Activated T-cell treated with anti-CD3 and anti-CD28 coated beads for 1 hour (primary cell): Measurements from ENCODE around the gene SLC39A2.
"Not testable (repeated sequence)": the region's sequence is repeated elsewhere in the genome, so short reads cannot be mapped to it uniquely, and the experiment has no call there.

Experiments
- DNase-seq: peaks from one replicate; pipeline ENCODE4 v3.0.0-alpha.2; 2020; ENCODE audit warnings: low read depth

SLC39A2 gene

DNA sequence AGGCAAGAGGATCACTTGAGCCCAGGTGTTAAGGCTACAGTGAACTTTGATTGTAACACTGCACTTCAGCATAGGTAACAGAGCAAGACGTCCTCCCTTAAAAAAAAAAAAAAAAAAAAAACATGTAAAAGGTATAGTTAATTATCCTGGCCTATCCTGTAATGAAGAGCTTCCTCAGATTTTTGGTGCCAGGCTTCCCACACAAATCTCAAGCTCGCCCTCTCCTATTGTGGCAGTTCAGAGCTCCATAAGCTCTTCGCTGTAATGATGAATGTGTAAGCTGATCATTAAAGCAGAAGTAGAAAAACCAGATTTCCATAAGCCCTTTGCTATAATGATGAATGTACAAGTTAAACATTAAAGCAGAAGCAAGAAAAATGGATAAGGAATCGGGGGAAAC is 2.0 kb upstream of the SLC39A2 start:
- no peak for DNase-seq

DNA sequence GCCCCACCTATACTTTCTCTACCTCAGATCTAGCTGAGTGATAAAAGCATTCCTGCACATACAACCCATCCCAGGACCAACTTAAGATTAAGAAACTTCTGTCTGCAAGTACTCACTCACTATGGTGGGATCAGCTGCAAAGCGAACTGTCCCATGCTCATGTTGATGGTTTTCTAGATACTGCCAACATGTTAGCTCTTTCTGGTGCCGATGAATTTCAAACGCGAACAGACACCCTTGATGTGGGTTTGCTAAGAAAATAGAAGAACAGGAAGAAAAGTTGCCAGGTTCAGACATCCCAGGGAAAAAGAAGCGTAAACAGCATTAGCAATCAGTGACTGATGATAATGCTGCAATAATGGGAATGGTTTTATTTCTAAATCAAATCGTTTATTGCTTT is 1.5 kb upstream of the SLC39A2 start:
- no peak for DNase-seq

DNA sequence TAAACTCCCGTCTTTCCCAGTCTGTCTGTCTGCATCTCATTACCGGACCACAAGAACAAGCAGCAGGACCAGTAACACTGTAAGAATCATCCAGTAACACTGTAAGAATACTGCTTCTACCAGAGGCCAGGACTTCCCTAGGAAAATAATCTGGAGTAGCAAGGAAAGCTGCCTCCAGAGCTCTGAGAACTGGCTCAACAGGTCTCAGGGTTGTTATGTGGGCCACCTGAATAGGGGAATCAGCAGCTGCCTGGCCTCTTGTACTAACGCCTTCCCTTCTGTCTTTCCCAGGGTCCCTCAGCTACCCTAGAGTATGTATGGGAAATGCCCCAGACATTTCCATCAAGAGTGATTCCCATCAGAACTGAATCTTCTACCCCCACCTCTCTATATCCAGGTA is 954 bp upstream of the SLC39A2 start:
- DNase-seq: no peak

- no peak for DNase-seq
These were observed 498 bp downstream of the SLC39A2 start for GRCh38 chr14:20999591-20999990.

DNA sequence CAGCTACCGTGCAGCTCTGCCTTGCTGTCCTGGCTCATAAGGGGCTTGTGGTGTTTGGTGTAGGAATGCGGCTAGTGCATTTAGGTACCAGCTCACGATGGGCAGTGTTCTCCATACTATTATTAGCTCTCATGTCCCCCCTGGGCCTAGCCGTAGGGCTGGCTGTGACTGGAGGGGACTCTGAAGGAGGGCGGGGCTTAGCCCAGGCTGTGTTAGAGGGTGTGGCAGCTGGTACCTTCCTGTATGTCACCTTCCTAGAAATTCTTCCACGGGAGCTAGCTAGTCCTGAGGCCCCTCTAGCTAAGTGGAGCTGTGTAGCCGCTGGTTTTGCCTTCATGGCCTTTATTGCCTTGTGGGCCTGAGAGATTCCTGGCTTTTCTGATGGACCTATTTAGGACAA is 2.1 kb downstream of the SLC39A2 start:
- no peak for DNase-seq

GRCh38 chr14:21003788-21004346 is 4.8 kb downstream of the SLC39A2 start:
- DNase-seq: no peak

DNA sequence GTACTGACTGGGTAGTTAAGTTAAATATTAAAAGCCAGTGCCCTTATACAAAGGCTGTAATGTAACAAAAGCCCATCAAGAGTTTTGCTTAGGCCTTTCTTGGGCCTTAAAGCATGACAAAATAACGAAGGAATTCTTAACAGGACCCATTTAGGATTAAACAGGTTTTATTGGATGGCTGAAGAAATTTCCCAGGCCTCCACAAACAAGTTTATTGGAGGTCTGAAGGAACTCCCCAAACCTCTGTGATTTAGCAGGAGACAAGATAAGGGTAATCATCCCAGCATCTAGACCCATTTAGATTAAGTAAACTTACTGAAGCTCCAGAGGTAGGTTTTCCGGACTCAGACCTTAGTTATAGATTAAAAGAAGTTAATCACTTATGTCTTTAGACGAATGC is 10.6 kb downstream of the SLC39A2 start:
- not testable (repeated sequence) for DNase-seq

GRCh38 chr14:21011136-21011535 is 12.0 kb downstream of the SLC39A2 start:
- DNase-seq: no peak

DNA sequence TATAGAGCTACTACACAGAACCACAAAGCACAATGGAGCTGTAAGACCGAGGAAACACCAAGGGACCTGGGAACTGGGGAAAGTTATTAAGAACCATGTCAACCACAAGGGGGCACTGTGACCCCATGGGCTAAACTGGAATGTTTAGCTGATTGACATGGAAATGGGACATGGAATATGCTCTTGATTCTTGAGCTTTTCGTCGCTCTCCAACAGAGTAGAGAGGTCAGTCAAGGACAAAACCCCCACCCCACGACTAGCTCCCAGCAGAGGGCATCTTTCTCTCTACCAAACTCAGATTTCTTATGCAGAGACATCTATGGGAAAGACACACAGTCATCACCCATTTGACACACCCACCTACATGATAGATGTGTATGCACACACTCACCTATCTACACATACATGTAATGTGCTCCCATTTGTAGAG is 15.7 kb downstream of the SLC39A2 start:
- peak; percentile 81 for DNase-seq

- DNase-seq: no peak
These were observed 16.2 kb downstream of the SLC39A2 start for GRCh38 chr14:21015312-21015711.

- DNase-seq: no peak
These were observed 17.5 kb downstream of the SLC39A2 start for GRCh38 chr14:21016413-21017190.

DNA sequence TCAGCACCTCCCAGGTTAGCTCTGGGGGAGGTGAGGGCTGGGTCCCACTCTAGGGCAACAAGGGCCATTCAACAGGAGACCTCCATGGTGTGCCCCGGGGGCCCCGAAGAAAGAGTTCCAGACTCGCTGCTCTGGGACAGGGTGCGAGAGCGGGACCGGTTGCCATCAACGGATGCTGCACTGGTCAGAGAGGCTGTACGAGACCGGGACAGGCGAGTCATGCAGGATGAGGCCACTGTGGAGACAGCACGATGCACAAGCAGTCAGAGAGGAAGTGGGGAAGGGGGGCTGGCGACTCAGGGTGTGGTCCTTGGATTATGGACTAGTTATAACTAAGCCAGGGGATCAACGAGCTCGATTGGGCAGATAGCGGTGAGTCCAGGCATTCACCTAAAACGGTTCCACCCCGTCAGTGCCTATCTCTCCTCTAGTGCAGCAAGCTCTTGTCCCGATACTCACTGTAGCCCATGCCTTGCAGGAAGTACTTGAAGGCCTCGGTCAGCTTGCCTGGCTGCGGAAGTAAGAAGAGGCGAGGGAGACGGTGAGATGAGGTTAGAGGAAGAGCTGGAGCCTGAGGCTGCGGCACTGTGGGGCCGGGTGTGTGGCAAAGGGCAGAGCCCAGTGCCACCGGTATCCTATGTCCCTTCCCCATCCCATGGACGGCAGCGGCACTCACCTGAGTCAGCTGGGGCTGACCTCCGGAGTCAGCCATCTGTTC is 18.6 kb downstream of the SLC39A2 start:
- DNase-seq: no peak

DNA sequence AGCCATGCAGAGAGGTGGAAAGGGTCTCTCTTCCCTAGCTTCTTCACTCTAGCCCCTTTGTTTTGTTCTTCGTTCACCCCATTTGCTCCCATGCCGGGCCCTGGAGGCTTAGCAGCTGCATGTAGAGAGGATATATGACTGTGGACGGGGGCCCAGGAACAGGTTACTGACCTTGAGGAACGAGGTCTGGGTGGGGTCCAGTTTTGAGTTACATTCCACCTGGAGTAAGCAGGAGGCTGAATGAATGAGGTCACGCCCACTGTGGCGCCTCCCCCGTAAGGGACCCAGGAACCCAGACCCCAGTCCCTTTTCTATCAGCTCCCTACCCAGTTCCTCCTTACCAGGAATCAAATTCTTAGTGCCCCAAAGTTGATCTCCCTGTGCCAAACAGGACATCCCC is 19.2 kb downstream of the SLC39A2 start:
- no peak for DNase-seq

GRCh38 chr14:21018781-21019180 is 19.7 kb downstream of the SLC39A2 start:
- DNase-seq: no peak

GRCh38 chr14:21019366-21019765 is 20.3 kb downstream of the SLC39A2 start:
- no peak for DNase-seq

DNA sequence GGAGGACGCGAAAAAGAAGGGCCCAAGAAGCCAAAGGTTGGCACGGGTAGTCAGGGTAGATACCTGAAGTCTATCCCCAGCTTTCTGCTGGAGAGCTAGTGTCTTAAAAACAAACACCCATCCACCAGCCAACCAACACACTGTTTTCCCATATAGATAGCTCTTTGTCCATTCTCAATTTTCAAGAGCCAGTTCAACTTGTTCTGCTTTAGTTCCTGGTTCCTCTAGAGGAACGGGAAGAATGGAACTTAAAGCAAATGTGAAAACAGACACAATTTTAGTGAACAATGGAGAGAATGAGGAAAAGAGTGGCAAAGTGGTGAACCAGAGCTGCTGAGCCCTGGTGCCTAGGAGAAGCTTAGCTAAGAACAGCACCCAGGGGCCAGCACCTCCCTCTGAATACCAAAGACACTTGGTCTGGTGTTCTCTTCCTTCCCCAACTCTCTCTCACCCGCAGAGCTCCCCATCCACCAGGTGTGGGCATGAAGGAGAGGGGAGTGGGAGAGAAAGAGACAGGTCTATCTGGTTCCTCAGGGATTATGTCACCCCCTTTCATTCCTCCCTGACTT is 22.0 kb downstream of the SLC39A2 start:
- DNase-seq: no peak

GRCh38 chr14:21022686-21023085 is 23.6 kb downstream of the SLC39A2 start:
- DNase-seq: no peak

DNA sequence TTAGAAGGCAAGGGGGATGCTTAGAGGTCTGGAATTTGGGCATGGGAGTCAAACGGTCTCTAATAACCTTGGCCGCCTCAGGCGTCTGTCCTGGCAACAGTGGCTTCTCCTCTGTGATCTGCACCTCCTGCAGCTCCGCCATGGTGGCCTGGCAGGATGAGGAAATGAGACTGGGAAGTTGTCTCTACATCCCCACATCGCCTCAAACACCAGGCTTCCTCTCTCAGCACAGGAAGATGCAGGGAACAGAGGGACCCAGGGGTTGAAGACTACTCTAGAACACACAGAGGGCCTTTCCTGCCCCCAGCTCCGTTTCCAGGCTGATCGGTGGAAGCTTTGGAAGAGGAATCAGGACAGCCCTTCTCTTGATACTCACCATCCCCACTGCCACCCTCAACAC is 24.1 kb downstream of the SLC39A2 start:
- no peak for DNase-seq

- no peak for DNase-seq
These were observed 24.9 kb downstream of the SLC39A2 start for GRCh38 chr14:21023817-21024584.

DNA sequence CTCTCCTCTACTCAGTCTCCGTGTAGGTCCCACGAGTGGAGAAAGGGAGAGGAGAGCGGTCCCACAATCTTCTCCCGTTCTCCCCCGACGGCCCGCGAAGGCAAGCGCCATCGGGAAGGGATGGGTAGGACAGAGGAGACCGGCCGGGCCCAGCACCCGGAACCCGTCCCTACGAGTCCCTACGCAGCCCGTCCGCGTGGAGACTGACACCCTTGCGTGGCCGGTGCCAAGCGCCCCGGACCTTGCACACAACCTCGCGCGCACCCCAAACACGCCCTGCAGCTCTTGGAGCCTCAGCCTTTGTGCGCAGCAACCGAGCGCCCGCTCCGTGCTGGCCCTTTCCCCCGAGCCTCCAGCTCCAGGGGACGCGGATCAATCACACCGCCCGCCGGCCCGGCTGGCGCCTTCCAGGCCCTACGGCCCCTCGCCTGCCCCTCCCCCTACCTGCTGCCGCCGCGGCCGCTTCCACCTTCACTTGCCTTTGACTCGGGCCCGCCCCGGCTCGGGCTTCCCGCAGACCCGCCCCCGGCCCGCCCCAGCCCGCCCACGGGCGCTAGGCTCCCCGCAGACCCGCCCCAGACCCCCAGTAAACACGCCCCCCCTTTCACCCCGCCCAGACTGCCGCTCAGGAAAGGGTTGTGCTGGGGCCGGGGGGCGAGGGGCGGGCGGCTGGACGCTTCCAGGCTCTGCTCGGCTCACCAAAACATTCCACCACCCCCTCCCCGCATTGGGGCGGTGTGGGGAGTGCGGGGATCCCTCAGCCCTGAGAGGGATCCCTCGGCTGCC is 25.7 kb downstream of the SLC39A2 start, which contains the start of gene NDRG2:
Gene NDRG2, minus strand, starts transcription at position 477 of the 786 bp plus-strand sequence. CDS start 1,746 bp downstream, outside the sequence.
- DNase-seq: peak; percentile 72
